Lung (tissue), 12 donors: ENCODE results near the gene ADPRH. TPM values are rescaled to one million over a fixed set of nuclear protein-coding genes. Genes with fewer than 3 reads are reported as not detected.

Experiments used
- ATAC-seq: fragments of 200-7000 bp; cut with Tn5 transposase; one replicate; pipeline ENCODE4 v1.9.1; 2020; ENCODE audit warnings: moderate number of reproducible peaks; ENCODE audit not compliant: insufficient read depth, low FRiP score
- DNase-seq, 3 donors: peaks; one replicate each; pipeline ENCODE4 v3.0.0-alpha.2; 2013 to 2017
- H3K27ac ChIP-seq, 2 donors: one replicate each; pipeline ENCODE4 v1.5.1; 2013; ENCODE audit warnings: mild to moderate bottlenecking in 2 of 2, moderate library complexity in 2 of 2, control low read depth in 1 of 2, inconsistent platforms in 1 of 2, low read depth in 1 of 2, low read length in 1 of 2
- H3K27me3 ChIP-seq, 3 donors: one replicate each; pipeline ENCODE4 v1.5.1; 2013; ENCODE audit warnings: low read length in 2 of 3; ENCODE audit not compliant: control insufficient read depth in 3 of 3, insufficient read depth in 3 of 3
- H3K36me3 ChIP-seq, 4 donors: one replicate each; pipeline ENCODE4 v1.5.1; 2013; ENCODE audit warnings: low read length in 4 of 4, mild to moderate bottlenecking in 1 of 4, moderate library complexity in 1 of 4; ENCODE audit not compliant: control insufficient read depth in 4 of 4, insufficient read depth in 4 of 4
- H3K4me1 ChIP-seq, 5 donors: one replicate each; pipeline ENCODE4 v1.5.1; 2013; ENCODE audit warnings: low read length in 5 of 5, mild to moderate bottlenecking in 2 of 5, moderate library complexity in 1 of 5; ENCODE audit not compliant: control insufficient read depth in 5 of 5, insufficient read depth in 5 of 5
- H3K4me3 ChIP-seq: one replicate; pipeline ENCODE4 v1.5.1; 2013; ENCODE audit warnings: mild to moderate bottlenecking, control low read depth, moderate library complexity
- H3K9ac ChIP-seq, 2 donors: one replicate each; pipeline ENCODE4 v1.5.1; 2013; ENCODE audit warnings: low read length in 2 of 2, control low read depth in 1 of 2; ENCODE audit not compliant: insufficient read depth in 1 of 2
- H3K9me3 ChIP-seq, 4 donors: one replicate each; pipeline ENCODE4 v1.5.1; 2013; ENCODE audit warnings: low read length in 3 of 4, mild to moderate bottlenecking in 1 of 4, moderate library complexity in 1 of 4; ENCODE audit not compliant: control insufficient read depth in 4 of 4, insufficient read depth in 3 of 4
- WGBS, 2 donors: extraction: QIAGEN DNeasy Blood & Tissue Kit; methylation state at CpG; one replicate each; pipeline ENCODE4 v1.1.7; 2013; 5-methylcytosine and 5-hydroxymethylcytosine counted together
- polyA plus RNA-seq, 2 donors: library from polyadenylated mRNA; stranded (reverse); fragments of 200-250 nt; gene quantifications; one replicate each; pipeline ENCODE4 v1.2.1, GENCODE V29; 2013
- total RNA-seq, 2 donors: library from RNA; depleted of rRNA in 1 of 2; stranded (reverse); fragments of >200 nt in 1 of 2; gene quantifications; one replicate each; pipeline ENCODE4 v1.2.1, GENCODE V29; 2014 to 2021
- TF ChIP-seq, protein P1 (sequence below): IDR thresholded peaks from 2 replicates; pipeline ENCODE4 v1.5.1; 2012; ENCODE audit warnings: mild to moderate bottlenecking; ENCODE audit errors: control extremely low read depth, extremely low read depth
- donor health status: control.
- donor health status: control.
- donor health status: Bipolar disorder and iron deficiency.
- donor health status: healthy.
- donor health status: DM: yes; HTN: yes; CAD: no.

The ADPRH gene
- total and polyA plus RNA-seq, 4 donors = 5.4 to 26.3 (median 14.2) TPM

DNA sequence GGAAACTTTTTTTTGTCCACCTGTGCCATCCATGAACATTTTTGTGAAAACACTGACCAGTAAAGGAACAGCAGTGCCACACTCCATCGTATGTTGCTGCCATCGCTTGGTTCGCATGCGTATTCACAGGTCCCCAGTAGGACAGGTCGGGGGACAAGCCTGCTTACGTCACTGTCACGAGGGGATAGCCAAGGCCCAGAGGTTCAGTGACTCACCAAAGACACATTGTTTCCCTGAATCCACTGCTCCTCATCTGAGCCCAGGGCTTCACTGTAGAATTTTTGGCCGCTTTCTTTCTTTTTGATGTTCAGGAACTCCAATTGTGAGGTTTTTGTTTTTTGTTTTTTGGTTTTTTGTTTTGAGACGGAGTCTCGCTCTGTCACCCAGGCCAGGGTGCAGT lies 5.9 kb downstream of the ADPRH start:
- Histone ChIP-seq H3K27ac (peak overlapping the region in 1 of 2 donors; percentile 23), H3K4me1 (peaks cover 0 to 5% (median 0%) of the 10 kb centered on the region in 5 donors)

DNA sequence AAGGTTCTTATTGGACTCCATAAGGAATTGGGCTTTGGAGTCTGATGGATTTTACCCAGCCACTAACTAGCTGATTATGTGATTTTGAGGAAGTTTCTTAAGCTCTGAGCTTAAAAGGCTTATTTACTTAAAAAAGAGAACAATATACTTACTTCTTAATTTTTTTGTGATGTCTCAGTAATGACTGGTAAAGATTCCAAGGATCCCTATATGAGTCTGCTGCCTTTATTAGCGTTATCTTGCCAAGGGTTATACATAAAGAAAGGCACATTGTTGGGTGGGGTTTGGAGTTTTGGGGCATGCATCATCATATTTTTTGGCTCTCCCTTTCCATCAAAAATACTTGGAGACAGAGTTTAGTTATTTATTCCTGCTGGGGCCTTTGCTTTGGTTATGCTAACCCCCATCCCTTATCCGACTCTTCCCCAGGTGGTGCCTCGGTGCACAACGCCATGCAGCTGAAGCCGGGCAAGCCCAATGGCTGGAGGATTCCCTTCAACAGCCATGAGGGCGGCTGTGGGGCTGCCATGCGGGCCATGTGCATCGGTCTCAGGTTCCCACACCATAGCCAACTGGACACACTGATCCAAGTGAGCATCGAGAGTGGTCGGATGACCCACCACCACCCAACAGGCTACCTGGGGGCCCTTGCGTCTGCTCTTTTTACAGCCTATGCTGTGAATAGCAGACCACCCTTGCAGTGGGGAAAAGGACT lies 6.7 kb downstream of the ADPRH start:
- TF ChIP-seq, protein P1, sequence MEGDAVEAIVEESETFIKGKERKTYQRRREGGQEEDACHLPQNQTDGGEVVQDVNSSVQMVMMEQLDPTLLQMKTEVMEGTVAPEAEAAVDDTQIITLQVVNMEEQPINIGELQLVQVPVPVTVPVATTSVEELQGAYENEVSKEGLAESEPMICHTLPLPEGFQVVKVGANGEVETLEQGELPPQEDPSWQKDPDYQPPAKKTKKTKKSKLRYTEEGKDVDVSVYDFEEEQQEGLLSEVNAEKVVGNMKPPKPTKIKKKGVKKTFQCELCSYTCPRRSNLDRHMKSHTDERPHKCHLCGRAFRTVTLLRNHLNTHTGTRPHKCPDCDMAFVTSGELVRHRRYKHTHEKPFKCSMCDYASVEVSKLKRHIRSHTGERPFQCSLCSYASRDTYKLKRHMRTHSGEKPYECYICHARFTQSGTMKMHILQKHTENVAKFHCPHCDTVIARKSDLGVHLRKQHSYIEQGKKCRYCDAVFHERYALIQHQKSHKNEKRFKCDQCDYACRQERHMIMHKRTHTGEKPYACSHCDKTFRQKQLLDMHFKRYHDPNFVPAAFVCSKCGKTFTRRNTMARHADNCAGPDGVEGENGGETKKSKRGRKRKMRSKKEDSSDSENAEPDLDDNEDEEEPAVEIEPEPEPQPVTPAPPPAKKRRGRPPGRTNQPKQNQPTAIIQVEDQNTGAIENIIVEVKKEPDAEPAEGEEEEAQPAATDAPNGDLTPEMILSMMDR = no peak
- DNase-seq (no peak), ATAC-seq (no peak)
- Histone ChIP-seq H3K27ac (peak overlapping the region in 1 of 2 donors; percentile 43), H3K27me3 (no peaks in the 10 kb centered on the region), H3K4me1 (peaks cover 0 to 3% (median 0%) of the 10 kb centered on the region in 5 donors), H3K9me3 (peaks cover 0 to 4% (median 0%) of the 10 kb centered on the region in 4 donors), H3K4me3 (no peak overlapping the region), H3K36me3 (peaks cover 0 to 7% (median 5%) of the 10 kb centered on the region in 4 donors), H3K9ac (no peak overlapping the region)
- 97% methylated on average over 11 of the region's 11 CpGs for WGBS, 2 donors

More for the DNA sequence above, 5.9 kb downstream of the ADPRH start:
- Histone ChIP-seq H3K36me3 (peaks cover 0 to 7% (median 5%) of the 10 kb centered on the region in 4 donors), H3K27me3 (no peaks in the 10 kb centered on the region), H3K9ac (no peak overlapping the region), H3K4me3 (no peak overlapping the region), H3K9me3 (no peaks in the 10 kb centered on the region)
- 89 to 93% methylated on average over 10 of the region's 10 CpGs for WGBS, 2 donors
- DNase-seq (no peak), ATAC-seq (no peak)
- TF ChIP-seq, protein P1 = no peak

DNA sequence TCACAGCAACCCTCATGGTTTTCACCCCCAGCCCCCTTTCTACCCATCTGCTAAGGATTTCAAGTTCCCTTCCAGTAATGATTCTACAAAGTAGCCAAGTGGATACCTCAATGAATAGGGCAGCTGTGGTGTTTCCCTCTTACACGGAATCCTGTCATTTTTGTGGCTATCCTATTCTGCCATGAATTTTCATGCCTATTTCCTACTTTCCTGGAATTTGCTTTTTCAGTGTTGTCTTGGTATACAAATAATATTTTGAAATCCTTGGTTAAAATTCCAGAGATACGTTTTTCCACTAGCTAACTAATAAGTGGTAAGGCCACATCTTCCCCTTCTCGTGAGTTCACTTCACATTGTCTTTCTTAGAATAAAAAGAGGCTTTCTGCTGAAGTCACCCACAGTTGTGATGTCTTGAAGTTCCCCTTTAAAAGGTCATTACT lies 7.5 kb downstream of the ADPRH start:
- ATAC-seq = no peak
- 76 to 88% methylated on average over 3 of the region's 3 CpGs for WGBS, 2 donors

More for the DNA sequence above, 7.5 kb downstream of the ADPRH start:
- Histone ChIP-seq H3K27ac (no peak overlapping the region), H3K4me1 (peaks cover 0 to 3% (median 0%) of the 10 kb centered on the region in 5 donors), H3K9me3 (peaks cover 0 to 4% (median 0%) of the 10 kb centered on the region in 4 donors), H3K9ac (no peak overlapping the region), H3K36me3 (peaks cover 0 to 7% (median 5%) of the 10 kb centered on the region in 4 donors), H3K27me3 (no peaks in the 10 kb centered on the region), H3K4me3 (no peak overlapping the region)
- TF ChIP-seq, protein P1 = no peak
- no peak for DNase-seq
